GM12892 (cell line): ENCODE results near the gene EXOC6B.

ENCODE experiments used
- POLR2A ChIP-seq: IDR thresholded peaks from 2 replicates; pipeline ENCODE4 v1.6.1; 2011; ENCODE audit warnings: low read depth, low read length, control low read depth
- TAF1 ChIP-seq: IDR thresholded peaks from 2 replicates; pipeline ENCODE4 v1.6.1; 2011; ENCODE audit warnings: low read depth, mild to moderate bottlenecking, control low read depth, low read length, borderline replicate concordance

GRCh38 chr2:72785517-72785916 lies 40.3 kb downstream of the EXOC6B start:
- TF ChIP-seq POLR2A (no peak), TAF1 (no peak)
